ENCODE results near the gene UBR1. TPM values are rescaled to one million over a fixed set of nuclear protein-coding genes. Genes with fewer than 3 reads are reported as not detected.
"Not testable (repeated sequence)": the region's sequence is repeated elsewhere in the genome, so short reads cannot be mapped to it uniquely, and the experiment has no call there.

Gene UBR1
- polyA plus RNA-seq, 4 donors = 18.1 to 25.3 (median 23.1) TPM

GRCh38 chr15:43067717-43068461, 37.9 kb downstream of the UBR1 start:
- no peak for DNase-seq (ENCODE audit: low read depth in 4 of 4, low spot score in 3 of 4)

- DNase-seq (ENCODE audit: low read depth in 4 of 4, low spot score in 3 of 4) = no peak
These were observed 49.1 kb downstream of the UBR1 start for GRCh38 chr15:43056696-43057095.

- DNase-seq (ENCODE audit: low read depth in 4 of 4, low spot score in 3 of 4) = no peak
These were observed 53.0 kb downstream of the UBR1 start for GRCh38 chr15:43052860-43053259.

GRCh38 chr15:43048935-43049334, 56.9 kb downstream of the UBR1 start:
- no peak for DNase-seq (ENCODE audit: low read depth in 4 of 4, low spot score in 3 of 4)

- DNase-seq (ENCODE audit: low read depth in 4 of 4, low spot score in 3 of 4) = no peak
These were observed 59.4 kb downstream of the UBR1 start for GRCh38 chr15:43046484-43046883.

- no peak for DNase-seq (ENCODE audit: low read depth in 4 of 4, low spot score in 3 of 4)
These were observed 63.0 kb downstream of the UBR1 start for GRCh38 chr15:43042885-43043284.

- DNase-seq (ENCODE audit: low read depth in 4 of 4, low spot score in 3 of 4) = not testable (repeated sequence)
These were observed 64.8 kb downstream of the UBR1 start for GRCh38 chr15:43041085-43041484.

GRCh38 chr15:43035240-43035639, 70.6 kb downstream of the UBR1 start:
- DNase-seq (ENCODE audit: low read depth in 4 of 4, low spot score in 3 of 4) = not testable (repeated sequence)

- DNase-seq (ENCODE audit: low read depth in 4 of 4, low spot score in 3 of 4) = no peak
These were observed 76.4 kb downstream of the UBR1 start for GRCh38 chr15:43029476-43029875.

GRCh38 chr15:43025150-43025549, 80.7 kb downstream of the UBR1 start:
- no peak for DNase-seq (ENCODE audit: low read depth in 4 of 4, low spot score in 3 of 4)

GRCh38 chr15:43014671-43015070, 91.2 kb downstream of the UBR1 start:
- DNase-seq (ENCODE audit: low read depth in 4 of 4, low spot score in 3 of 4) = not testable (repeated sequence)

- no peak for DNase-seq (ENCODE audit: low read depth in 4 of 4, low spot score in 3 of 4)
These were observed 96.6 kb downstream of the UBR1 start for GRCh38 chr15:43009206-43009605.

GRCh38 chr15:43008150-43008549, 97.7 kb downstream of the UBR1 start:
- no peak for DNase-seq (ENCODE audit: low read depth in 4 of 4, low spot score in 3 of 4)

- DNase-seq (ENCODE audit: low read depth in 4 of 4, low spot score in 3 of 4) = no peak
These were observed 98.3 kb downstream of the UBR1 start for GRCh38 chr15:43007551-43007950.

GRCh38 chr15:43006991-43007390, 98.8 kb downstream of the UBR1 start:
- DNase-seq (ENCODE audit: low read depth in 4 of 4, low spot score in 3 of 4) = no peak

- DNase-seq (ENCODE audit: low read depth in 4 of 4, low spot score in 3 of 4) = not testable (repeated sequence)
These were observed 100.8 kb downstream of the UBR1 start for GRCh38 chr15:43004886-43005595.

GRCh38 chr15:42999201-42999779, 106.5 kb downstream of the UBR1 start:
- DNase-seq (ENCODE audit: low read depth in 4 of 4, low spot score in 3 of 4) = no peak

GRCh38 chr15:42996871-42997270, 109.0 kb downstream of the UBR1 start:
- DNase-seq (ENCODE audit: low read depth in 4 of 4, low spot score in 3 of 4) = no peak

GRCh38 chr15:42994546-42994945, 111.3 kb downstream of the UBR1 start:
- no peak for DNase-seq (ENCODE audit: low read depth in 4 of 4, low spot score in 3 of 4)

GRCh38 chr15:42992626-42993025, 113.2 kb downstream of the UBR1 start:
- DNase-seq (ENCODE audit: low read depth in 4 of 4, low spot score in 3 of 4) = no peak

- DNase-seq (ENCODE audit: low read depth in 4 of 4, low spot score in 3 of 4) = no peak
These were observed 119.0 kb downstream of the UBR1 start for GRCh38 chr15:42986693-42987342.

Data from left renal pelvis (tissue), 4 donors.